ENCODE measurements around the gene PTPRM. TPM values are rescaled to one million over a fixed set of nuclear protein-coding genes. Genes with fewer than 3 reads are reported as not detected.

The PTPRM gene
- total and polyA plus RNA-seq, 2 of the 4 experiments (the other 2 are of a cell fraction): 28.3 to 51.2 TPM

DNA sequence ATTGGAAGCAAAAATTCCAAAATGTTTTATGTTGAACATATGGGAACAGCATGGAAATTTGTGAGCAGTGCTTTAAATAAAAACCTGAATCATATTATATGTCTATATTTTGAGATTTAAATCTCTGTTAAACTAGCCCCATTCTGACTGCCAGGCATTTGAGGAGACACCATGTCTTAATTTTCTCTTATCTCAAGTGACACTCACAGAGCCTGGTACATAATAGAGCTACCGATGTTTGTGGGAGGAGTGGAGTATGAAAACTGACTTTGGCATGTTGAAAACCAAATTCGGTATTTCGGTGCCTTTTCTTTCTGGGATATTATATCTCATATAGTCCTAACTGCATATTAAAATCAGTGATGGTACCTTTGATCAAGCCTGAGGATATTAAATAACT lies 124.1 kb downstream of the PTPRM start:
- no peak overlapping the region for H3K4me3 ChIP-seq (ENCODE audit: insufficient read depth, low read depth, low read length)
- H2AK9ac ChIP-seq (replicated peaks; ENCODE audit: low read depth, low read length, poor library complexity): no peak overlapping the region
- no peak overlapping the region for H3K23ac ChIP-seq (ENCODE audit: low read depth, low read length)
- no peak for DNase-seq
- H3K9ac ChIP-seq (ENCODE audit: low read depth, low read length): no peak overlapping the region
- H4K91ac ChIP-seq (ENCODE audit: insufficient read depth, low read depth, low read length): no peak overlapping the region
- no peak overlapping the region for H3K18ac ChIP-seq (ENCODE audit: low read depth, low read length)
- H3K36me3 ChIP-seq (ENCODE audit: control insufficient read depth, insufficient read depth, low read length): no peaks in the 10 kb centered on the region
- no peak overlapping the region for H3K4ac ChIP-seq (ENCODE audit: low read depth, low read length)
- H3K9me1 ChIP-seq (ENCODE audit: insufficient read depth, low read length): no peaks in the 10 kb centered on the region
- peaks cover 13 to 15% of the 10 kb centered on the region in 2 experiments; a peak in 2 of 4 replicates for H3K79me1 ChIP-seq (ENCODE audit: low read depth in 1 of 2, low read length in 2 of 2)
- in situ Hi-C loops (cut with MboI; ENCODE audit: low sequenced_read_pairs): no loop called here
- H3K27me3 ChIP-seq (ENCODE audit: control insufficient read depth, insufficient read depth, low read length): no peaks in the 10 kb centered on the region
- H2AFZ ChIP-seq (replicated peaks; ENCODE audit: low read length, poor library complexity): no peak overlapping the region
- no peak overlapping the region for H2BK5ac ChIP-seq (ENCODE audit: low read depth, low read length, poor library complexity, severe bottlenecking)
- H2BK120ac ChIP-seq (ENCODE audit: low read depth, low read length): no peak overlapping the region
- no peak overlapping the region for H3K14ac ChIP-seq (replicated peaks; ENCODE audit: low read depth, low read length)
- H2BK20ac ChIP-seq (ENCODE audit: low read depth, low read length): no peak overlapping the region
- H2BK15ac ChIP-seq (ENCODE audit: low read depth, low read length): no peak overlapping the region
- CTCF ChIA-PET: no interaction called here
- intact Hi-C loops (cut with micrococcal nuclease): no loop called here
- no peaks in the 10 kb centered on the region for H3K9me3 ChIP-seq (ENCODE audit: control insufficient read depth, insufficient read depth, low read length)
- no peak overlapping the region for H3K27ac ChIP-seq (ENCODE audit: insufficient read depth, low read length)
- H3K4me2 ChIP-seq (ENCODE audit: low read depth, low read length): no peak overlapping the region
- dilution Hi-C loops (cut with HindIII; ENCODE audit: low sequenced_read_pairs, unreplicated experiment): no loop called here
- POLR2A ChIA-PET (ENCODE audit: unreplicated experiment): no interaction called here
- no peak overlapping the region for H2AK5ac ChIP-seq (ENCODE audit: low read depth, low read length)
- ATAC-seq (ENCODE audit: low read depth): no peak
- BruUV-seq (replicated peaks): no TSS peak
- WGBS, 2 experiments (ENCODE audit: extremely low coverage in 2 of 2, insufficient read length in 1 of 2): no CpG with 5 or more reads among the region's 3 CpGs
- no peak overlapping the region for H3K56ac ChIP-seq (ENCODE audit: extremely low read depth, insufficient read depth, low read length)
- 0 out of 2 replicates have a peak, but pooled peaks cover 6% of the 10 kb centered on the region for H4K20me1 ChIP-seq (ENCODE audit: insufficient read depth, low read length)
- TF ChIP-seq, protein P1, sequence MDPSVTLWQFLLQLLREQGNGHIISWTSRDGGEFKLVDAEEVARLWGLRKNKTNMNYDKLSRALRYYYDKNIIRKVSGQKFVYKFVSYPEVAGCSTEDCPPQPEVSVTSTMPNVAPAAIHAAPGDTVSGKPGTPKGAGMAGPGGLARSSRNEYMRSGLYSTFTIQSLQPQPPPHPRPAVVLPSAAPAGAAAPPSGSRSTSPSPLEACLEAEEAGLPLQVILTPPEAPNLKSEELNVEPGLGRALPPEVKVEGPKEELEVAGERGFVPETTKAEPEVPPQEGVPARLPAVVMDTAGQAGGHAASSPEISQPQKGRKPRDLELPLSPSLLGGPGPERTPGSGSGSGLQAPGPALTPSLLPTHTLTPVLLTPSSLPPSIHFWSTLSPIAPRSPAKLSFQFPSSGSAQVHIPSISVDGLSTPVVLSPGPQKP (IDR thresholded peaks at IDR 0.05; ENCODE audit: borderline replicate concordance, low read depth, low read length): no peak
- TF ChIP-seq RFX5 (IDR thresholded peaks at IDR 0.05; ENCODE audit: low read depth, low read length) (no peak), CEBPB (IDR thresholded peaks at IDR 0.05; ENCODE audit: low read depth, low read length) (no peak), BHLHE40 (IDR thresholded peaks at IDR 0.05; ENCODE audit: low read depth, low read length) (no peak), CHD1 (IDR thresholded peaks at IDR 0.05; ENCODE audit: low read depth, low read length) (no peak), FOS (IDR thresholded peaks at IDR 0.05; ENCODE audit: low read depth, low read length) (no peak), RCOR1 (IDR thresholded peaks at IDR 0.05; ENCODE audit: insufficient replicate concordance, low read length) (no peak), SMC3 (IDR thresholded peaks at IDR 0.05; ENCODE audit: low read depth, low read length) (no peak), NFE2L2 (IDR thresholded peaks at IDR 0.05; ENCODE audit: low read depth, low read length) (no peak), RAD21 (IDR thresholded peaks at IDR 0.05; ENCODE audit: low read length) (no peak), POLR2A (IDR thresholded peaks at IDR 0.05; ENCODE audit: low read depth, low read length) (no peak), MAZ (IDR thresholded peaks at IDR 0.05; ENCODE audit: borderline replicate concordance, low read depth, low read length) (no peak), MXI1 (IDR thresholded peaks at IDR 0.05; ENCODE audit: borderline replicate concordance, low read depth, low read length) (no peak), MAFK (IDR thresholded peaks at IDR 0.05; ENCODE audit: low read depth, low read length) (no peak)
- TF ChIP-seq, protein P2, sequence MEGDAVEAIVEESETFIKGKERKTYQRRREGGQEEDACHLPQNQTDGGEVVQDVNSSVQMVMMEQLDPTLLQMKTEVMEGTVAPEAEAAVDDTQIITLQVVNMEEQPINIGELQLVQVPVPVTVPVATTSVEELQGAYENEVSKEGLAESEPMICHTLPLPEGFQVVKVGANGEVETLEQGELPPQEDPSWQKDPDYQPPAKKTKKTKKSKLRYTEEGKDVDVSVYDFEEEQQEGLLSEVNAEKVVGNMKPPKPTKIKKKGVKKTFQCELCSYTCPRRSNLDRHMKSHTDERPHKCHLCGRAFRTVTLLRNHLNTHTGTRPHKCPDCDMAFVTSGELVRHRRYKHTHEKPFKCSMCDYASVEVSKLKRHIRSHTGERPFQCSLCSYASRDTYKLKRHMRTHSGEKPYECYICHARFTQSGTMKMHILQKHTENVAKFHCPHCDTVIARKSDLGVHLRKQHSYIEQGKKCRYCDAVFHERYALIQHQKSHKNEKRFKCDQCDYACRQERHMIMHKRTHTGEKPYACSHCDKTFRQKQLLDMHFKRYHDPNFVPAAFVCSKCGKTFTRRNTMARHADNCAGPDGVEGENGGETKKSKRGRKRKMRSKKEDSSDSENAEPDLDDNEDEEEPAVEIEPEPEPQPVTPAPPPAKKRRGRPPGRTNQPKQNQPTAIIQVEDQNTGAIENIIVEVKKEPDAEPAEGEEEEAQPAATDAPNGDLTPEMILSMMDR (conservative IDR thresholded peaks at IDR 0.05; ENCODE audit: low read depth, low read length): no peak
- TF ChIP-seq, protein P3, sequence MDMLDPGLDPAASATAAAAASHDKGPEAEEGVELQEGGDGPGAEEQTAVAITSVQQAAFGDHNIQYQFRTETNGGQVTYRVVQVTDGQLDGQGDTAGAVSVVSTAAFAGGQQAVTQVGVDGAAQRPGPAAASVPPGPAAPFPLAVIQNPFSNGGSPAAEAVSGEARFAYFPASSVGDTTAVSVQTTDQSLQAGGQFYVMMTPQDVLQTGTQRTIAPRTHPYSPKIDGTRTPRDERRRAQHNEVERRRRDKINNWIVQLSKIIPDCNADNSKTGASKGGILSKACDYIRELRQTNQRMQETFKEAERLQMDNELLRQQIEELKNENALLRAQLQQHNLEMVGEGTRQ (IDR thresholded peaks at IDR 0.05; ENCODE audit: low read depth, low read length): no peak
- no peak overlapping the region for H4K5ac ChIP-seq (ENCODE audit: low read depth, low read length)
- no peaks in the 10 kb centered on the region for H3K4me1 ChIP-seq (ENCODE audit: control insufficient read depth, insufficient read depth, low read length)
- no peak overlapping the region for H4K8ac ChIP-seq (ENCODE audit: low read depth in 2 of 2, low read length in 2 of 2)
